SU-DHL-6 (cell line): Measurements from ENCODE around the gene TWF1.

Experiments used
- H2AFZ ChIP-seq: fragments of 200-600 bp; sonication (generic); 2 replicates; pipeline ENCODE4 v1.6.1; 2014; ENCODE audit warnings: low read depth, mild to moderate bottlenecking, moderate library complexity, mixed read lengths, antibody characterized with exemption, low read length; ENCODE audit not compliant: severe bottlenecking
- H3F3A ChIP-seq: fragments of 200-600 bp; shearing (Covaris generic); 2 replicates; pipeline ENCODE4 v1.6.0; 2016; ENCODE audit warnings: antibody characterized with exemption, mild to moderate bottlenecking; ENCODE audit not compliant: insufficient read depth
- H3K27ac ChIP-seq: fragments of 200-600 bp; sonication (generic); 2 replicates; pipeline ENCODE4 v1.5.1; 2016; ENCODE audit warnings: low read depth, mild to moderate bottlenecking, low read length, moderate library complexity, mixed read lengths
- H3K27me3 ChIP-seq: fragments of 200-600 bp; sonication (generic), shearing (Covaris generic); 2 replicates; pipeline ENCODE4 v1.6.0; 2014; ENCODE audit warnings: mild to moderate bottlenecking, low read length
- H3K36me3 ChIP-seq: fragments of 200-600 bp; sonication (generic); 2 replicates; pipeline ENCODE4 v1.6.1; 2014; ENCODE audit warnings: mild to moderate bottlenecking, low read length, mixed read lengths
- H3K4me2 ChIP-seq: fragments of 300-600, 200-600 bp; shearing (Covaris generic), sonication (generic); 2 replicates; pipeline ENCODE4 v1.6.0; 2014; ENCODE audit warnings: low read length, low read depth, mild to moderate bottlenecking; ENCODE audit not compliant: poor library complexity, severe bottlenecking
- H3K4me3 ChIP-seq: fragments of 200-600 bp; sonication (generic); 2 replicates; pipeline ENCODE4 v1.5.1; 2014; ENCODE audit warnings: antibody characterized with exemption, low read length, mild to moderate bottlenecking, mixed read lengths; ENCODE audit not compliant: insufficient read depth, poor library complexity, severe bottlenecking
- H3K79me2 ChIP-seq: fragments of 200-600 bp; sonication (generic); 2 replicates; pipeline ENCODE4 v1.6.1; 2014; ENCODE audit warnings: mild to moderate bottlenecking, low read length, moderate library complexity; ENCODE audit not compliant: insufficient read depth
- H3K9ac ChIP-seq: fragments of 200-600 bp; sonication (generic); 2 replicates; pipeline ENCODE4 v1.7.0; 2014; ENCODE audit warnings: mild to moderate bottlenecking, low read length
- H3K9me2 ChIP-seq: fragments of 200-600 bp; sonication (generic); replicated peaks from 2 replicates; pipeline ENCODE4 v1.6.1; 2014; ENCODE audit warnings: low read length; ENCODE audit not compliant: insufficient read depth
- H3K9me3 ChIP-seq: fragments of 200-600 bp; sonication (generic); 2 replicates; pipeline ENCODE4 v1.6.1; 2014; ENCODE audit warnings: low read length, mixed read lengths; ENCODE audit not compliant: insufficient read depth
- H4K20me1 ChIP-seq: fragments of 200-600 bp; sonication (generic); 2 replicates; pipeline ENCODE4 v1.6.1; 2014; ENCODE audit warnings: low read depth, mild to moderate bottlenecking, antibody characterized with exemption, low read length, moderate library complexity, mixed read lengths
- EZH2phosphoT487 ChIP-seq: fragments of 200-600 bp; sonication (generic), shearing (Covaris generic); conservative IDR thresholded peaks from 2 replicates; pipeline ENCODE4 v1.6.1; 2018; ENCODE audit warnings: mild to moderate bottlenecking, antibody characterized with exemption, low read length, moderate library complexity, mixed read lengths
- TF ChIP-seq, protein P1 (sequence below): fragments of 200-600 bp; sonication (generic); IDR thresholded peaks from one replicate; pipeline ENCODE4 v1.5.1; 2017; ENCODE audit warnings: antibody characterized with exemption, mild to moderate bottlenecking, low read length, moderate library complexity; ENCODE audit not compliant: insufficient read depth, poor library complexity, severe bottlenecking

The TWF1 gene

DNA sequence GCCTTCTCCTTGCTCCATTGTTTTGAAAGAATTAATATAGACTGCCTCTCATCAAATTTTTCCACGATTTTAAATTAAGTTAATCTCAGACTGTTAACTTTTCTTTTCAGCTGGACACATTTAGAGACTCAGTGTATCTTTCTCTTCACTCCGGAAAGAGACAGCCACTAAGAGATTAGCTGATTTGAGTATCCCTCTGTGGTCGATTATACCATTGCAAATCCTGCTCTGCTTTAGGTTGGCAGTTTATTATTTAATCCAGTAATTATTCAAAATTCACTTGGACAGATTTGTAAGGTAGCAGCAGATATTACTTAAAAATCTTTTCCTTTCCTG is 588 bp upstream of the TWF1 start:
- Histone ChIP-seq H3F3A (no peaks in the 10 kb centered on the region), H3K4me2 (peak overlapping the region; percentile 79), H3K4me3 (peak overlapping the region; percentile 97), H3K27ac (peak overlapping the region; percentile 86), H3K79me2 (peaks cover 41% of the 10 kb centered on the region), H3K27me3 (no peaks in the 10 kb centered on the region), H4K20me1 (peaks cover 9% of the 10 kb centered on the region), H3K9me3 (no peaks in the 10 kb centered on the region), H3K36me3 (peaks cover 25% of the 10 kb centered on the region), H3K9ac (peak overlapping the region; percentile 89), H3K9me2 (no peaks in the 10 kb centered on the region), H2AFZ (peak overlapping the region; percentile 83)
- TF ChIP-seq EZH2phosphoT487: no peak
- TF ChIP-seq, protein P1, sequence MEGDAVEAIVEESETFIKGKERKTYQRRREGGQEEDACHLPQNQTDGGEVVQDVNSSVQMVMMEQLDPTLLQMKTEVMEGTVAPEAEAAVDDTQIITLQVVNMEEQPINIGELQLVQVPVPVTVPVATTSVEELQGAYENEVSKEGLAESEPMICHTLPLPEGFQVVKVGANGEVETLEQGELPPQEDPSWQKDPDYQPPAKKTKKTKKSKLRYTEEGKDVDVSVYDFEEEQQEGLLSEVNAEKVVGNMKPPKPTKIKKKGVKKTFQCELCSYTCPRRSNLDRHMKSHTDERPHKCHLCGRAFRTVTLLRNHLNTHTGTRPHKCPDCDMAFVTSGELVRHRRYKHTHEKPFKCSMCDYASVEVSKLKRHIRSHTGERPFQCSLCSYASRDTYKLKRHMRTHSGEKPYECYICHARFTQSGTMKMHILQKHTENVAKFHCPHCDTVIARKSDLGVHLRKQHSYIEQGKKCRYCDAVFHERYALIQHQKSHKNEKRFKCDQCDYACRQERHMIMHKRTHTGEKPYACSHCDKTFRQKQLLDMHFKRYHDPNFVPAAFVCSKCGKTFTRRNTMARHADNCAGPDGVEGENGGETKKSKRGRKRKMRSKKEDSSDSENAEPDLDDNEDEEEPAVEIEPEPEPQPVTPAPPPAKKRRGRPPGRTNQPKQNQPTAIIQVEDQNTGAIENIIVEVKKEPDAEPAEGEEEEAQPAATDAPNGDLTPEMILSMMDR: no peak

DNA sequence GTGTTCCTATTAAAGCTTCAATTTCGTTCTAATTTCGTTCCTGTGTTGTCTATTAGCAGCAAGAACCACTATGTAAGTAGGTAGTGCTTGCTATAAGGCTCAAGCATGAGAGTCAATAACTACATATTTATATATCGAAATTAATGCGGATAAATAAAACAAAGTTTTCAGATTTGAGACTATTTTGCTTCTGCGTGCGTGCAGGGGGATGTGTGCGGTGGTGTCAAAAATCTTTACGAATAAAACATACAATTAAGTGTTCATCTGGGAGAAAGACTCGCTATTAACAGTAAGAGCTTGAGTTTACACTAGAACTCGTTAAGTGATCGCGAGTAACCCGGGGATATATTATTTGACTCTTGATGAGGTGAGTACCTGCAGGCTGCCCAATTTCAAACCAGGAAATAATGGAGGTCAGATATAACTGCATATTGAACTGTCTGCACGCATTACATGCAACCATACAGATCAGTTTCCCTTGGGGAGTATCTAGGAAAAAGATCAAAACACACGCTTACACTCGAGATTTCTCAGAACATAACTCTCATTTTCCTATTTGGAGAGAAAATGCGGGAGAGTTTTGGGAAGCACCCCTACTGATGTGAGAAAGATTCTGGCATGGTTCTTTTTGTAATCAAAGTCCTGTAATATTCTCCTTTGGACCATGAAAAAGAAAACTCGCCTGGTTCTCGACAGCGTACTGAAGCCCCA is 813 bp downstream of the TWF1 start:
- no peaks in the 10 kb centered on the region for H3K9me3 ChIP-seq
- TF ChIP-seq EZH2phosphoT487: no peak
- TF ChIP-seq, protein P1: no peak

DNA sequence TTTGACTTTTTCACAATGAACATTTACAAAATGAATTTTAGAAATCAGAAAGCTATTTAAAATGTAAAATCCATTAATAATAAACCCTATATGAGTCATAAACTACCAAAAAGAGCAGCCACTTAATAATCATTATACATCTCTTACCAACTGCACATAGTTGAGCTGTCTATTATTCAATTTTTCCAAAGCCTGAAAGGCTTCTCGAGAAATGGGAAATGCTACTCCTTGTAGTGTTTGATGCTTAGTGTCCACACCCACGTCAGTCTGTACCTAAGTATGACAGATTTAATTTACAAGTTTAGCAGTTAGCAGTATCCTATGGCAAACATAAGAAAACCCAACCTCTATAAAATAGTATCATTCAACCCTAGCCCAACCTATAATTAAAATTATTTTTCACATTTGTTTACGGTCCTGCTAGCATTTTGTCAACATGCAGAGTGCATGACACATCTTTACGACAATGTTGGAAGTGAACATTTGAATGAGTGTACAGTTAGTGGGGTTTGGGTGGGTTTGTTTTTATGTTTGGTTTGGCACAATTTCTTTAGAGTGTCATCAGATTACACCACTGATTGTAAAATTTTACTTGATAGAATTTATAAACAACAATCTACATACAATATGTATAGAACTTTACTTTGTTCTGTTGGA is 8.4 kb downstream of the TWF1 start:
- H3K36me3 ChIP-seq: peaks cover 68% of the 10 kb centered on the region
- H3K4me2 ChIP-seq: no peak overlapping the region
- peaks cover 32% of the 10 kb centered on the region for H3F3A ChIP-seq
- no peak overlapping the region for H3K9ac ChIP-seq
- no peak overlapping the region for H2AFZ ChIP-seq
- no peaks in the 10 kb centered on the region for H3K9me2 ChIP-seq
- H3K79me2 ChIP-seq: peaks cover 7% of the 10 kb centered on the region; the same call in 1 of the 2 replicates
- H3K27me3 ChIP-seq: no peaks in the 10 kb centered on the region
- H3K9me3 ChIP-seq: no peaks in the 10 kb centered on the region
- H3K27ac ChIP-seq: no peak overlapping the region
- no peak overlapping the region for H3K4me3 ChIP-seq
- peaks cover 12% of the 10 kb centered on the region; the same call in 1 of the 2 replicates for H4K20me1 ChIP-seq
- TF ChIP-seq, protein P1: no peak
- no peak for TF ChIP-seq EZH2phosphoT487

More for the DNA sequence above, 813 bp downstream of the TWF1 start:
- H3K4me3 ChIP-seq: peak overlapping the region; percentile 97
- H3K79me2 ChIP-seq: peaks cover 41% of the 10 kb centered on the region
- peaks cover 34% of the 10 kb centered on the region for H3K36me3 ChIP-seq
- H3K27me3 ChIP-seq: no peaks in the 10 kb centered on the region
- H3K9me2 ChIP-seq: no peaks in the 10 kb centered on the region
- H2AFZ ChIP-seq: peak overlapping the region; percentile 78
- H3F3A ChIP-seq: no peaks in the 10 kb centered on the region
- H3K4me2 ChIP-seq: peak overlapping the region; percentile 92
- peak overlapping the region; percentile 89 for H3K9ac ChIP-seq
- H4K20me1 ChIP-seq: peaks cover 9% of the 10 kb centered on the region
- H3K27ac ChIP-seq: peak overlapping the region; percentile 86; the same call in 1 of the 2 replicates
